Measurements from ENCODE around the gene NEAT1.

DNA sequence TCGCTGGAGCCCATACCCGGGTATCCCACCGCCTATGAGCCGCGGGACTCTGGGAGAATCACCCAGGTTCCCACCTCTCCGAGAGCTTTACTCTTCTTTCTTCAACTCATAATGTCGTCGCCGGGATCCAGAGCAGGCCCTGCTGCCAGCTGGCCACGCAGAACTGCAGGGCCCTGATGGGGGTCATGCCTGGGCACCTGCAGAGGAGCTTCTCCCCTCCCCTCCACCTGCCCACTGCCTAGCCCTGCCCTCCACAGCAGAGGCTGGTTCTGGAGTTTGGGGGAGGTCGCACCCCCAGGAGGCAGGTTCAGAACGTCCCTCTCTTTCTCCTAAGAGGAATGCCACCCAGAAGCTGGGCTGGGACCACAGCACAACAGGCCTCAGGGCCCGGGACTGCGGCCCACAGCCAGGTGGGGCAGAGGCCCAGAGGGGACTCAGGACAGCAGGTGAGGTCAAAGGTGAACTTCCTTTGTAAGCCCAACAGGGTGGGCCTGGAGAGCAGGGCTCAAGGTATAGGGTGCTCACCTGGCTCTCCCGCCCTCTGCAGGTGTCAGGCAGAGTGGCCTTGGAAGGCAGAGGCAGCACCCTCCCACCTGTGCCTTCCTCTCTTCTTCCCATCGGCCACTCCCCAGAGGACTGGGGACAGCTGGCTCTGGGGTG, 42.0 kb upstream of the NEAT1 start:
- TF ChIP-seq CTCF (conservative IDR thresholded peaks at IDR 0.05; ENCODE audit: low read length) (no peak), EZH2phosphoT487 (IDR thresholded peaks at IDR 0.05; ENCODE audit: borderline replicate concordance) (no peak)
